ENCODE measurements around the gene NFATC2.
"Not testable (repeated sequence)": the region's sequence is repeated elsewhere in the genome, so short reads cannot be mapped to it uniquely, and the experiment has no call there.

NFATC2 gene

GRCh38 chr20:51346686-51347485, 195.6 kb downstream of the NFATC2 start:
- peaks cover 4% of the 10 kb centered on the region; the same call in 1 of the 2 replicates for H3K9me3 ChIP-seq (ENCODE audit: control insufficient read depth, insufficient read depth, low read length)
- no peaks in the 10 kb centered on the region for H3K36me3 ChIP-seq (ENCODE audit: insufficient read depth, low read length)
- H3K9ac ChIP-seq (ENCODE audit: low read depth, low read length) = no peak overlapping the region
- H3K4me1 ChIP-seq (ENCODE audit: insufficient read depth, low read length) = no peaks in the 10 kb centered on the region

GRCh38 chr20:51345601-51346101, 196.9 kb downstream of the NFATC2 start:
- no peak overlapping the region for H3K9ac ChIP-seq (ENCODE audit: low read depth, low read length)
- peaks cover 4% of the 10 kb centered on the region; the same call in 1 of the 2 replicates for H3K9me3 ChIP-seq (ENCODE audit: control insufficient read depth, insufficient read depth, low read length)
- H3K36me3 ChIP-seq (ENCODE audit: insufficient read depth, low read length) = no peaks in the 10 kb centered on the region
- no peaks in the 10 kb centered on the region for H3K4me1 ChIP-seq (ENCODE audit: insufficient read depth, low read length)

GRCh38 chr20:51343802-51344201, 198.7 kb downstream of the NFATC2 start:
- H3K9ac ChIP-seq (ENCODE audit: low read depth, low read length); H3K4me1 ChIP-seq (ENCODE audit: insufficient read depth, low read length); H3K9me3 ChIP-seq (ENCODE audit: control insufficient read depth, insufficient read depth, low read length); H3K36me3 ChIP-seq (ENCODE audit: insufficient read depth, low read length): not testable (repeated sequence)

- Histone ChIP-seq H3K9ac (ENCODE audit: low read depth, low read length) (no peak overlapping the region), H3K9me3 (ENCODE audit: control insufficient read depth, insufficient read depth, low read length) (peaks cover 4% of the 10 kb centered on the region; the same call in 1 of the 2 replicates), H3K4me1 (ENCODE audit: insufficient read depth, low read length) (no peaks in the 10 kb centered on the region), H3K36me3 (ENCODE audit: insufficient read depth, low read length) (no peaks in the 10 kb centered on the region)
These were observed 199.8 kb downstream of the NFATC2 start for GRCh38 chr20:51342510-51343236.

- H3K9ac ChIP-seq (ENCODE audit: low read depth, low read length) = no peak overlapping the region
- H3K4me1 ChIP-seq (ENCODE audit: insufficient read depth, low read length) = no peaks in the 10 kb centered on the region
- no peaks in the 10 kb centered on the region for H3K36me3 ChIP-seq (ENCODE audit: insufficient read depth, low read length)
- H3K9me3 ChIP-seq (ENCODE audit: control insufficient read depth, insufficient read depth, low read length) = peaks cover 4% of the 10 kb centered on the region; the same call in 1 of the 2 replicates
These were observed 200.9 kb downstream of the NFATC2 start for GRCh38 chr20:51341581-51341980.

- Histone ChIP-seq H3K9me3 (ENCODE audit: control insufficient read depth, insufficient read depth, low read length) (peaks cover 4% of the 10 kb centered on the region; the same call in 1 of the 2 replicates), H3K4me1 (ENCODE audit: insufficient read depth, low read length) (no peaks in the 10 kb centered on the region), H3K36me3 (ENCODE audit: insufficient read depth, low read length) (no peaks in the 10 kb centered on the region), H3K9ac (ENCODE audit: low read depth, low read length) (no peak overlapping the region)
These were observed 202.1 kb downstream of the NFATC2 start for GRCh38 chr20:51340451-51340840.

GRCh38 chr20:51339721-51340450, 202.6 kb downstream of the NFATC2 start:
- no peaks in the 10 kb centered on the region for H3K4me1 ChIP-seq (ENCODE audit: insufficient read depth, low read length)
- no peaks in the 10 kb centered on the region for H3K36me3 ChIP-seq (ENCODE audit: insufficient read depth, low read length)
- H3K9ac ChIP-seq (ENCODE audit: low read depth, low read length) = no peak overlapping the region
- H3K9me3 ChIP-seq (ENCODE audit: control insufficient read depth, insufficient read depth, low read length) = peaks cover 4% of the 10 kb centered on the region; the same call in 1 of the 2 replicates

- Histone ChIP-seq H3K4me1 (ENCODE audit: insufficient read depth, low read length) (no peaks in the 10 kb centered on the region), H3K9ac (ENCODE audit: low read depth, low read length) (no peak overlapping the region), H3K36me3 (ENCODE audit: insufficient read depth, low read length) (no peaks in the 10 kb centered on the region), H3K9me3 (ENCODE audit: control insufficient read depth, insufficient read depth, low read length) (peaks cover 4% of the 10 kb centered on the region; the same call in 1 of the 2 replicates)
These were observed 203.7 kb downstream of the NFATC2 start for GRCh38 chr20:51338692-51339440.

GRCh38 chr20:51337126-51337805, 205.3 kb downstream of the NFATC2 start:
- Histone ChIP-seq H3K9me3 (ENCODE audit: control insufficient read depth, insufficient read depth, low read length) (no peaks in the 10 kb centered on the region), H3K36me3 (ENCODE audit: insufficient read depth, low read length) (no peaks in the 10 kb centered on the region), H3K4me1 (ENCODE audit: insufficient read depth, low read length) (no peaks in the 10 kb centered on the region), H3K9ac (ENCODE audit: low read depth, low read length) (no peak overlapping the region)
